ENCODE data around the gene TAS2R41. TPM values are rescaled to one million over a fixed set of nuclear protein-coding genes. Genes with fewer than 3 reads are reported as not detected.

TAS2R41 gene
- polyA plus RNA-seq, 2 of the 4 experiments (the other 2 are of a cell fraction) = not detected

GRCh38 chr7:143514995-143515735 lies 37.5 kb downstream of the TAS2R41 start:
- no peak for TF ChIP-seq EHF (CRISPR knock-in tag; IDR thresholded peaks at IDR 0.05)
- TF ChIP-seq GATA3 (IDR thresholded peaks at IDR 0.05; ENCODE audit: borderline replicate concordance) = no peak
- TF ChIP-seq CBX2 (IDR thresholded peaks at IDR 0.05; ENCODE audit: borderline replicate concordance, low read depth) = no peak
- TF ChIP-seq JUN (IDR thresholded peaks at IDR 0.05) = no peak
- TF ChIP-seq HOXB5 (CRISPR knock-in tag; IDR thresholded peaks at IDR 0.05) = no peak
- no peak for TF ChIP-seq SREBF2 (IDR thresholded peaks at IDR 0.05)
- no peak for TF ChIP-seq PHF8 (IDR thresholded peaks at IDR 0.05; ENCODE audit: borderline replicate concordance, low read depth)
- no peak for TF ChIP-seq BCL3 (IDR thresholded peaks at IDR 0.05)
- TF ChIP-seq CTCF (IDR thresholded peaks at IDR 0.05) = no peak
- TF ChIP-seq KDM1A (IDR thresholded peaks at IDR 0.05; ENCODE audit: low read depth) = no peak
- TF ChIP-seq CEBPB (IDR thresholded peaks at IDR 0.05) = no peak
- ChIA-PET POLR2A (no interaction called here), CTCF (interaction anchor here (0.7 to 1.6 kb wide), 2 partner anchors 68 to 300 kb away, joined by 3 read pairs; no protein-coding TSS in a partner anchor)
- Histone ChIP-seq H3K4me2 (no peak overlapping the region), H3K9me3 (no peaks in the 10 kb centered on the region), H3K27ac (no peak overlapping the region), H3K4me3 (no peak overlapping the region), H3K4me1 (peaks cover 29% of the 10 kb centered on the region)
- 71% methylated on average over 3 of the region's 3 CpGs for WGBS (ENCODE audit: missing lambda C conversion rate)
- ATAC-seq = no peak
- DNase-seq (ENCODE audit: low read depth in 1 of 2, low spot score in 1 of 2) = no peak
- no peak for FAIRE-seq

- no peak overlapping the region for H3K27ac ChIP-seq
- FAIRE-seq (no peak), DNase-seq (ENCODE audit: low read depth in 1 of 2, low spot score in 1 of 2) (no peak), ATAC-seq (no peak)
- POLR2A ChIA-PET = no interaction called here
- peaks cover 36% of the 10 kb centered on the region for H3K4me1 ChIP-seq
- no peak for TF ChIP-seq HDAC2 (IDR thresholded peaks at IDR 0.05)
- no peak for TF ChIP-seq EHF (CRISPR knock-in tag; IDR thresholded peaks at IDR 0.05)
- no peak for TF ChIP-seq CHD2 (IDR thresholded peaks at IDR 0.05; ENCODE audit: low read length, partially characterized antibody)
- no peak for TF ChIP-seq HES2 (IDR thresholded peaks at IDR 0.05)
- no peak for TF ChIP-seq CBX8 (IDR thresholded peaks at IDR 0.05)
- no peak for TF ChIP-seq HMGXB4 (CRISPR knock-in tag; IDR thresholded peaks at IDR 0.05; ENCODE audit: borderline replicate concordance)
- TF ChIP-seq ESRRA (IDR thresholded peaks at IDR 0.05; ENCODE audit: borderline replicate concordance, low read length) = no peak
- no peak for TF ChIP-seq POLR2A (IDR thresholded peaks at IDR 0.05; ENCODE audit: low read length)
- no peak for TF ChIP-seq RAD21 (conservative IDR thresholded peaks at IDR 0.05 in 1 of 2, IDR thresholded peaks at IDR 0.05 in 1 of 2)
- no peak for TF ChIP-seq TP53 (CRISPR knock-in tag; IDR thresholded peaks at IDR 0.05)
- TF ChIP-seq ZC3H11A (IDR thresholded peaks at IDR 0.05) = no peak
- no peak for TF ChIP-seq MAZ (IDR thresholded peaks at IDR 0.05; ENCODE audit: borderline replicate concordance, low read depth, low read length)
- H3K4me3 ChIP-seq = no peak overlapping the region
- CTCF ChIA-PET = no interaction called here
- no peaks in the 10 kb centered on the region for H3K9me3 ChIP-seq
- no peak overlapping the region for H3K4me2 ChIP-seq
- 81% methylated on average over 2 of the region's 2 CpGs for WGBS (ENCODE audit: missing lambda C conversion rate)
Measured at GRCh38 chr7:143516981-143517380, 39.3 kb downstream of the TAS2R41 start.
